ENCODE data around the gene CNDP2. TPM values are rescaled to one million over a fixed set of nuclear protein-coding genes. Genes with fewer than 3 reads are reported as not detected.
A peak's percentile ranks its signal among the peaks of the same experiment; 100 is the strongest.
"Not testable (repeated sequence)": the region's sequence is repeated elsewhere in the genome, so short reads cannot be mapped to it uniquely, and the experiment has no call there.

The CNDP2 gene
- total and polyA plus RNA-seq, 5 experiments from 2014 or later = 97.0 to 169 (median 139) TPM

DNA sequence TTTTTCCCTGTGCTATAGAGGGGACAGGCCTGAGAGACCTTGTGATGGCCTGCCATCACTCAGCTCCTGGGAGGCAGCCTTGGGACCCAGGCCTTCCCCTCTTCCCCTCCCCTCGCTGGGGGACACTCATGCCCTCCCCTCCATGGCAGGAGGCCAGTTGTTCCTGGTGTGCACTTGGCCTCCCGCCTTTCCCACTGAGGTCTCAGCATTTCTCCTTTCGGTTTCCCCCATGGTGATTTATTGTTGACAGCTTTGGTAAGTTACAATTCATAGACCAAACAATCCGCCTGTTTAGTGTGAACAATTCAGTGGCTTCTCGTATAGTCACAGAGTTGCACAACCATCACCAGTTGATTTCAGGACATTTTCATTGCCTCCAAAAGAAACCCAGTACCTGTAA, 27.9 kb downstream of the CNDP2 start:
- POLR2A ChIA-PET = no interaction called here
- Mint-ChIP-seq H3K27ac (peak overlapping the region in 5 of 10 donors; percentile 22 to 60 (median 36)), H3K36me3 (peaks cover 8 to 32% (median 19%) of the 10 kb centered on the region in 3 donors), H3K27me3 (peaks cover 0 to 2% (median 0%) of the 10 kb centered on the region in 5 donors), H3K4me1 (peaks cover 0 to 3% (median 0%) of the 10 kb centered on the region in 4 donors), H3K9me3 (peaks cover 0 to 10% (median 0%) of the 10 kb centered on the region in 9 donors), H3K4me3 (no peak overlapping the region)
- DNase-seq (no peak), ATAC-seq (no peak)

- H3K9me3 Mint-ChIP-seq = peaks cover 0 to 10% (median 0%) of the 10 kb centered on the region in 9 donors
- ATAC-seq, DNase-seq, H3K4me3 Mint-ChIP-seq, H3K27me3 Mint-ChIP-seq, H3K4me1 Mint-ChIP-seq: not testable (repeated sequence)
- peaks cover 8 to 24% (median 13%) of the 10 kb centered on the region in 3 donors for H3K36me3 Mint-ChIP-seq
- POLR2A ChIA-PET = interaction anchor here (0.6 to 0.8 kb wide), 2 partner anchors 79 to 262 kb away, joined by 3 read pairs; no protein-coding TSS in a partner anchor
- peak overlapping the region in 2 of 10 donors; percentile 29 to 41 for H3K27ac Mint-ChIP-seq
Observed at GRCh38 chr18:74524915-74525314, 28.8 kb downstream of the CNDP2 start.

DNA sequence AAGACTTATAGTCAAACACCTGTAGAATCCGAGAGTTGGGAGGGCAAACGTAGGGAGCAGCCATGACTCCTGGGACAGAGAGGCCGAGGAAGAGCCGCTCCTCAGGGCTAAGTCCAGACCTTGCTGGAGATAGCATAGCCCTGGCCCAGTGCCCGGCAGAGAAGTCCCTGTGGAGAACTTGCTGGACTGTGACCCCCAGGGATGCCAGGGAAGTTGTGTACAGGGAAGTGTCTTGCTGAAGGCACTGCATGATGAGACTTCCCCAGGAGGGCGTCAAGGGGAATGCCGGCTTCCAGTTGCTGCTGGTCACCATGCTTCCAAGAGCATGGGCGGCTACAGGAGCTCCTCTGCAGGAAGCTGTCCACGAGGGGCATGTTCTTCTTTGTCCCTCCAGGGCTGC, 29.6 kb downstream of the CNDP2 start:
- DNase-seq (no peak), ATAC-seq (no peak)
- Mint-ChIP-seq H3K4me1 (peaks cover 0 to 3% (median 0%) of the 10 kb centered on the region in 4 donors), H3K36me3 (peaks cover 5 to 16% (median 7%) of the 10 kb centered on the region in 3 donors), H3K27me3 (peaks cover 0 to 8% (median 7%) of the 10 kb centered on the region in 5 donors), H3K4me3 (no peak overlapping the region), H3K27ac (no peak overlapping the region), H3K9me3 (peaks cover 0 to 10% (median 0%) of the 10 kb centered on the region in 9 donors)
- POLR2A ChIA-PET = no interaction called here

DNA sequence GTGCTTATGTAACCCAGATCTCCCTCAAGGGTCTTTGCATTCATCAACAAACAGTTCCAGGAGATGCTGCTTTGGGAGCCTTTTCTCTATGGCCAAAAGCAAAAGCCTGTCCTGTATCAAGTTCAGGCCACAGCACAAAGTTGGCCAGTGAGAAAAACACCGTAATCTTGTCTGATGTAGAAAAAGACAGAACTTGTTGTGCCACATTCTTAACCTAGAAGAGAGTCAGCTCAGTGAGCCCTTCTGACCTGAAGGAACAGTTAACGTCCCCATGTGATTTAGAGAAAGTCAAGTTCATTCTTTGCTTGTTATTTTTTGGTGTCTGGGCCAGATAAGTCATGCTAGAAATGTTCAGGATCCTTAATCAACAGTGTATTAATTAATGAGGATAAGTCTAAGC, 30.3 kb downstream of the CNDP2 start:
- POLR2A ChIA-PET = no interaction called here
- H3K4me1 Mint-ChIP-seq = peaks cover 0 to 3% (median 0%) of the 10 kb centered on the region in 4 donors
- H3K36me3 Mint-ChIP-seq = peaks cover 0 to 8% (median 0%) of the 10 kb centered on the region in 3 donors
- peaks cover 0 to 15% (median 8%) of the 10 kb centered on the region in 5 donors for H3K27me3 Mint-ChIP-seq
- H3K4me3 Mint-ChIP-seq = no peak overlapping the region
- H3K27ac Mint-ChIP-seq = no peak overlapping the region
- peaks cover 0 to 10% (median 0%) of the 10 kb centered on the region in 9 donors for H3K9me3 Mint-ChIP-seq
- DNase-seq (no peak), ATAC-seq (no peak)

GRCh38 chr18:74528478-74528877, 32.3 kb downstream of the CNDP2 start:
- DNase-seq (no peak), ATAC-seq (no peak)
- Mint-ChIP-seq H3K36me3 (no peaks in the 10 kb centered on the region), H3K9me3 (peaks cover 0 to 10% (median 0%) of the 10 kb centered on the region in 9 donors), H3K4me1 (no peaks in the 10 kb centered on the region), H3K27me3 (peaks cover 0 to 15% (median 8%) of the 10 kb centered on the region in 5 donors), H3K27ac (no peak overlapping the region), H3K4me3 (no peak overlapping the region)
- POLR2A ChIA-PET = no interaction called here

DNA sequence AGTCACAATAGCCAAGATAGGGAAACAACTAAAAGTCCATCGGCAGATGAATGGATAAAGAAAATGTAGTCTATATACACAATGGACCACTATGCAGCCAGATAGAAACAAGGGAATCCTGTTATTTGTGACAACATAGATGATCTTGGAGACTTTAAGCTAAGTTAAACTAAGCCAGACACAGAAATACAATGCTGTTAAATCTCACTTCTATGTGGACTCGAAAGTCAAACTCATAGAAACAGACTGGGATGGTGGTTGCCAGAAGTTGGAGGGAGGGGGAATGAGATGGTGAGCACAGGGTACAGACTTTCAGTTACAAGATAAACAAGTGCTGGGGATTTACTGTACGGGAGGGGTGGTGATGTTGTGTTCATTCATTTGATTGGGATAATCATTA, 32.8 kb downstream of the CNDP2 start:
- no peak overlapping the region for H3K4me3 Mint-ChIP-seq
- H3K36me3 Mint-ChIP-seq = no peaks in the 10 kb centered on the region
- DNase-seq = no peak
- peaks cover 0 to 15% (median 8%) of the 10 kb centered on the region in 5 donors for H3K27me3 Mint-ChIP-seq
- no peak for ATAC-seq
- H3K27ac Mint-ChIP-seq = no peak overlapping the region
- no peaks in the 10 kb centered on the region for H3K4me1 Mint-ChIP-seq
- peaks cover 0 to 10% (median 0%) of the 10 kb centered on the region in 9 donors for H3K9me3 Mint-ChIP-seq
- POLR2A ChIA-PET = no interaction called here

DNA sequence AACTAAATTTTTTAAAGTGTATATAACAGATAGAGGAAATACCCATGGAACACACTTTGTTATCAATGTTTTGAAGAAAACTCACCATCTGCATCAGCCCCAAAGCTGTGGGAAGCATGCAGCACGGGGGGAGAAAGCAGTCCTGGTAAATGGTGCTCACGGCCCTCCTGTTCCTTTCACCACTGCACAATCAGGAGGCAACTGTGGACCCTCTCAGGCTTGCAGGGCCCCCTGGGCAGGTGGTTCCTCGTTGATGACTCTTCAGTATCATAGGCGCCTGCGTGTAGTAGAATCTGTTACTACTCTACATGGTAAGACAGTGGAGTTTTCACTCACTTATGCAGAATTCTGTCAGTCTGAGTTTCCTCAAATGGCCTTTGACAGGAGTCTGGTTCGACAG, 33.2 kb downstream of the CNDP2 start:
- Mint-ChIP-seq H3K4me1 (no peaks in the 10 kb centered on the region), H3K36me3 (no peaks in the 10 kb centered on the region), H3K4me3 (no peak overlapping the region), H3K27me3 (peaks cover 0 to 15% (median 8%) of the 10 kb centered on the region in 5 donors), H3K9me3 (peaks cover 0 to 10% (median 0%) of the 10 kb centered on the region in 9 donors), H3K27ac (no peak overlapping the region)
- no peak for DNase-seq
- no peak for ATAC-seq
- POLR2A ChIA-PET = no interaction called here

- no peaks in the 10 kb centered on the region for H3K36me3 Mint-ChIP-seq
- POLR2A ChIA-PET = no interaction called here
- H3K27me3 Mint-ChIP-seq = peaks cover 0 to 15% (median 8%) of the 10 kb centered on the region in 5 donors
- DNase-seq (no peak), ATAC-seq (no peak)
- no peaks in the 10 kb centered on the region for H3K4me1 Mint-ChIP-seq
- peak overlapping the region in 1 of 10 donors; percentile 26 for H3K4me3 Mint-ChIP-seq
- peaks cover 0 to 10% (median 0%) of the 10 kb centered on the region in 9 donors for H3K9me3 Mint-ChIP-seq
- H3K27ac Mint-ChIP-seq = no peak overlapping the region
Observed at GRCh38 chr18:74529811-74530583, 33.8 kb downstream of the CNDP2 start.

GRCh38 chr18:74530584-74530862, 34.4 kb downstream of the CNDP2 start:
- Mint-ChIP-seq H3K27ac (no peak overlapping the region), H3K4me3 (no peak overlapping the region), H3K27me3 (peaks cover 0 to 15% (median 8%) of the 10 kb centered on the region in 5 donors), H3K36me3 (no peaks in the 10 kb centered on the region), H3K9me3 (peaks cover 0 to 10% (median 0%) of the 10 kb centered on the region in 9 donors), H3K4me1 (no peaks in the 10 kb centered on the region)
- POLR2A ChIA-PET = no interaction called here
- no peak for DNase-seq
- ATAC-seq = no peak

- Mint-ChIP-seq H3K36me3 (no peaks in the 10 kb centered on the region), H3K9me3 (peaks cover 0 to 10% (median 0%) of the 10 kb centered on the region in 9 donors), H3K27ac (no peak overlapping the region), H3K4me3 (no peak overlapping the region), H3K4me1 (no peaks in the 10 kb centered on the region), H3K27me3 (peaks cover 0 to 15% (median 8%) of the 10 kb centered on the region in 5 donors)
- POLR2A ChIA-PET = no interaction called here
- no peak for ATAC-seq
- DNase-seq = no peak
Observed at GRCh38 chr18:74531043-74531442, 34.9 kb downstream of the CNDP2 start.

DNA sequence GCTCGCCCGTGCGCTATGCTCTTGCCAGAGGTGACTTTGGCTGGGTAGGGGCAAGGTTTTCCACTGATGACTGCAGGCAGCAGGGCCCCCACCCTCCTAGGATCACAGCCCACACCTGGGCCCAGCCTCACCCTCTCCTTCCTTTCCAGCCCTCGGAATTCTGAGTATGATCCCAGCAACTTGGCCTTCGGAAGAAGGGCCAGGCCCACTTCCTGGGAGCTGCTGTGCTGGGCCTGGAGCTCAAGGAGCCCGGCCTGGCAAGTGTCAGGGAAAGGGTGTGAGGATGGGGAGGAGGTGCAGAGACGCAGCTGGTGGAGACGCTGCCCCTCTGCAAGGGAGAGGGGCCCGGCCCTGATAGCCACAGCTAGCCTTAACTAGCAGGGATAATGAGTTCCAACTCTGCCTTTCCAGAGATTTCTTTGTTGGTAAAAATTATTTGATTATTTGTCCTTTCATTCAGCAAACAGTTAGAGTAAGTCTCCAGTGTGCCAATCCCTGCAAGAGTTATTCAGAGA, 36.4 kb downstream of the CNDP2 start:
- Mint-ChIP-seq H3K27me3 (peaks cover 0 to 15% (median 8%) of the 10 kb centered on the region in 5 donors), H3K9me3 (peaks cover 0 to 7% (median 0%) of the 10 kb centered on the region in 9 donors), H3K4me3 (no peak overlapping the region), H3K27ac (no peak overlapping the region), H3K36me3 (no peaks in the 10 kb centered on the region), H3K4me1 (no peaks in the 10 kb centered on the region)
- DNase-seq = no peak
- POLR2A ChIA-PET = no interaction called here
- ATAC-seq = no peak

DNA sequence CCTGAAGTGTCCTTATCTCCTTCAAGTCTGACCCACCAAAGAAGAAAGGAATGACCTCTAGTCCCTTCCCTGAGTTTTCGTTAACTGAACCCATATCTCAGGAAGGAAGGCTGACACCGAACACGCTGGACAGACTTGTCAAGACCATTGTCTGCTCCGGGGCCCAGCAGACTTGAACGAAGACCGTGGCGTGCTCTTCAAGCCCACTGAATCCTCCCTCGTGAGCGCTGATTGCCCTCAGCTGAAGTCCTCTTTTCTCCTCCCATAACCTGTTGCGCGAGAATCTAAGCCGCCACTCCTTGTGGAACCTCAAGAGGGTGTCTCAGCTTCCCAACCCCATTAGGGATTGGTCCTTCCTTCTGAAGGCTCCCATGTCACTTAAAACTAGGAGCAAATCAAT, 37.5 kb downstream of the CNDP2 start:
- Mint-ChIP-seq H3K4me1 (no peaks in the 10 kb centered on the region), H3K27ac (no peak overlapping the region), H3K9me3 (no peaks in the 10 kb centered on the region), H3K36me3 (no peaks in the 10 kb centered on the region), H3K27me3 (peaks cover 0 to 15% (median 8%) of the 10 kb centered on the region in 5 donors), H3K4me3 (no peak overlapping the region)
- no peak for ATAC-seq
- POLR2A ChIA-PET = no interaction called here
- no peak for DNase-seq

- no peaks in the 10 kb centered on the region for H3K36me3 Mint-ChIP-seq
- H3K9me3 Mint-ChIP-seq = no peaks in the 10 kb centered on the region
- POLR2A ChIA-PET = no interaction called here
- H3K4me1 Mint-ChIP-seq = no peaks in the 10 kb centered on the region
- H3K4me3 Mint-ChIP-seq = peak within 1 kb of the TSS in 1 of 10 donors; percentile 34
- ATAC-seq (no peak), DNase-seq (no peak)
- no peak within 1 kb of the TSS for H3K27ac Mint-ChIP-seq
- H3K27me3 Mint-ChIP-seq = peaks cover 0 to 15% (median 6%) of the 10 kb centered on the region in 5 donors
Observed at GRCh38 chr18:74534150-74534969, 38.2 kb downstream of the CNDP2 start, which contains the start of gene CNDP1. Gene CNDP1 (plus strand): TSS chr18:74534500. CDS start chr18:74534668, 168 bp downstream.

All from naive thymus-derived CD8-positive, alpha-beta T cell (primary cell).